ENCODE measurements around the gene AHDC1.

- TF ChIP-seq POLR2A (IDR thresholded peaks at IDR 0.05; ENCODE audit: low read length) (no peak), GATA1 (IDR thresholded peaks at IDR 0.05; ENCODE audit: low read depth, low read length) (no peak)
Measured at GRCh38 chr1:27513958-27514357, 90.0 kb downstream of the AHDC1 start.

All from erythroblast (primary cell).